ENCODE results near the gene LAMTOR3. TPM values are rescaled to one million over a fixed set of nuclear protein-coding genes. Genes with fewer than 3 reads are reported as not detected.
"Not testable (repeated sequence)": the region's sequence is repeated elsewhere in the genome, so short reads cannot be mapped to it uniquely, and the experiment has no call there.

The LAMTOR3 gene
- total RNA-seq, 1 experiment from 2014 or later: 58.9 TPM

- not testable (repeated sequence) for DNase-seq (ENCODE audit: low read depth)
These were observed 64.2 kb downstream of the LAMTOR3 start for GRCh38 chr4:99830051-99830450.

GRCh38 chr4:99828477-99828876, 65.8 kb downstream of the LAMTOR3 start:
- no peak for DNase-seq (ENCODE audit: low read depth)

Other genes starting within 250 kb of the LAMTOR3 start
- gene C4orf54, start 236.6 kb downstream of the LAMTOR3 start, total RNA-seq (2014; rRNA removed; shearing (Covaris generic)): 1.4 TPM in 2 replicates
- gene DAPP1, start 77.6 kb downstream of the LAMTOR3 start, total RNA-seq (2014; rRNA removed; shearing (Covaris generic)): not detected in 2 replicates
- 24.1 and 27.3 TPM in 2 replicates for gene DNAJB14, start 52.2 kb upstream of the LAMTOR3 start, total RNA-seq (2014; rRNA removed; shearing (Covaris generic))
- gene H2AZ1, start 55.8 kb upstream of the LAMTOR3 start, total RNA-seq (2014; rRNA removed; shearing (Covaris generic)): 1,240 and 1,294 TPM in 2 replicates